T-helper 17 cell (primary cell): ENCODE data around the gene MT1E. TPM values are rescaled to one million over a fixed set of nuclear protein-coding genes. Genes with fewer than 3 reads are reported as not detected.

Experiments used
- ATAC-seq: fragments of 150-1000 bp; cut with Tn5 transposase; 2 replicates; pipeline ENCODE4 v1.10.0; 2021; ENCODE audit warnings: mild to moderate bottlenecking, moderate library complexity
- DNase-seq, 3 donors: peaks; one replicate each; pipeline versions ENCODE4 v3.0.0 to v3.0.0-alpha.2; 2020 to 2021
- H3K9me3 ChIP-seq: one replicate; pipeline ENCODE4 v1.7.0; 2013; ENCODE audit warnings: low read length, mild to moderate bottlenecking; ENCODE audit not compliant: control insufficient read depth, poor library complexity, severe bottlenecking
- H3K27ac Mint-ChIP-seq: one replicate; pipeline ENCODE4 v1.8.0; 2022; ENCODE audit warnings: mild to moderate bottlenecking, moderate library complexity, mixed read lengths
- H3K27me3 Mint-ChIP-seq: one replicate; pipeline ENCODE4 v1.8.0; 2022; ENCODE audit warnings: mixed read lengths
- H3K36me3 Mint-ChIP-seq: one replicate; pipeline ENCODE4 v1.8.0; 2022; ENCODE audit warnings: low read depth, mixed read lengths
- H3K4me1 Mint-ChIP-seq: one replicate; pipeline ENCODE4 v1.8.0; 2022; ENCODE audit warnings: mild to moderate bottlenecking, mixed read lengths
- H3K4me3 Mint-ChIP-seq: one replicate; pipeline ENCODE4 v1.8.0; 2022; ENCODE audit warnings: mild to moderate bottlenecking, moderate library complexity, mixed read lengths
- total RNA-seq, 4 donors: library from RNA in 2 of 4; stranded (reverse) in 2 of 4; gene quantifications; one replicate each; pipeline ENCODE4 v1.2.3 and lab custom pipeline; 2022 to 2026

Gene MT1E
- total RNA-seq, 2 donors from 2014 or later = 1.9 to 8.7 TPM

DNA sequence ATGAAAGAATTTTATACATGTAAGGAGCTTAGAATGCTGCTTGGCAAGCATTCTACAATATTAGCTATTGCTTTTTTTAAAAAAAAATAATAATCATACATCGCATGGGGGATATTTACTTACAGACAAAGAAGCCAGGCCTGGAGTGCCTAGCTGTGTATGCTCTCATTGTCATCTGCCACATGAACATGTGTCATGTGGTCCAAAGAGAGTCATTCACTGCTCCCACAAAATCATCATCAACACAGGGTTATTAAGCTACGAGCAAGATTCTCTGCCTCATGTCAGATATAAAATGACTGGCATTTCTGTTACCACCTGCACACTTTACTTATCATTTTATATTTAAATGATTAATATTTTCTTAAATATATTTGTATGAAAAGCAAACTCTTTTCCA is 1.9 kb upstream of the MT1E start:
- no peaks in the 10 kb centered on the region for H3K9me3 ChIP-seq
- ATAC-seq = no peak
- no peak for DNase-seq
- Mint-ChIP-seq H3K4me3 (no peak overlapping the region), H3K27me3 (peaks cover 13% of the 10 kb centered on the region), H3K36me3 (no peaks in the 10 kb centered on the region), H3K27ac (no peak overlapping the region), H3K4me1 (peaks cover 18% of the 10 kb centered on the region)

DNA sequence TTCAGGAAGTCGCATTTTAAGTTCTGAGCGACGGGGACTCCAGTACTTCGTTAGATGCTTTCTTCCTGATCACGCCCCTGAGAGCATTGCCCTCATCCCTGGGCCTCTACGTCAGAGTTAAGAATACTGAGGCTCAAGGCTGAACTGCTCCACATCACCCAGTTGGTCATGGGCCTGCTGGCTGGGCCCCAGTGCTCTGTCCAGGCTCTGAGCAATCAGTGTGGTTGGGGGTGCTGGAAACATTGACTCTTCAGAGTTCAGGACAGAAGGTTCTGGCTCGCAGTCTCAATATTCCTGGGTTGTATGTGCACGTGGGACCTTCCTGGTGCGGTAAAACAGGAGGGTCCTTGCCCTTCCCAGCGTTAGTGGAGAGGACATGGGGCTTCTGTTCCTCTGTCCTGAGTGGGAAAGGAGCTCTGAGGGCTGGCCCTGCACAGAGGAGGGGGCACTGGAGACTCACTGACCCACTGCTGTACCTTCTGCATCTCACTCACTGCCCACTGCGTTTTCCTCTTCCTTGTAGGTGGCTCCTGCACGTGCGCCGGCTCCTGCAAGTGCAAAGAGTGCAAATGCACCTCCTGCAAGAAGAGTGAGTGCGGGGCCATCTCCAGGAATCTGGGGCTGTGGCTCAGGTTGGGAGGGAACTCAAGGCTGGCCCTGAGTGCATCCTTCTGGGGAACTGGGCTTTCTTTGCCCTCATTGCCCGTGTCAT is 518 bp downstream of the MT1E start:
- peak overlapping the region; percentile 95 for H3K4me3 Mint-ChIP-seq

DNA sequence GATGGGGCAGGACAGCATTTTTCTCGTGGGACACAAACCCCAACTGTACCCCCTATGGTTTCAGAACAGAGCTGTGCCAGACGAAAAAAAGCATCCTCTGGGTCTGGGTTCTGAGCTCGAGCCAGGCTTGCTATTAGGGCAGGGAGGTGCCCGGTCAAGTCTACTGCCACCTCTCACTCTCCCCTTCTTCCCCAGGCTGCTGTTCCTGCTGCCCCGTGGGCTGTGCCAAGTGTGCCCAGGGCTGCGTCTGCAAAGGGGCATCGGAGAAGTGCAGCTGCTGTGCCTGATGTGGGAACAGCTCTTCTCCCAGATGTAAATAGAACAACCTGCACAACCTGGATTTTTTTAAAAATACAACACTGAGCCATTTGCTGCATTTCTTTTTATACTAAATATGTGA is 1.1 kb downstream of the MT1E start:
- Mint-ChIP-seq H3K4me3 (peak overlapping the region; percentile 95), H3K27me3 (peaks cover 26% of the 10 kb centered on the region), H3K36me3 (peaks cover under 1% of the 10 kb centered on the region), H3K4me1 (peaks cover 17% of the 10 kb centered on the region), H3K27ac (no peak overlapping the region)
- no peaks in the 10 kb centered on the region for H3K9me3 ChIP-seq
- DNase-seq = no peak
- ATAC-seq = no peak

More for the DNA sequence above, 518 bp downstream of the MT1E start:
- Mint-ChIP-seq H3K4me1 (peaks cover 18% of the 10 kb centered on the region), H3K27me3 (peaks cover 20% of the 10 kb centered on the region), H3K27ac (no peak overlapping the region), H3K36me3 (no peaks in the 10 kb centered on the region)
- no peaks in the 10 kb centered on the region for H3K9me3 ChIP-seq
- ATAC-seq = peak; percentile 20
- DNase-seq = no peak

DNA sequence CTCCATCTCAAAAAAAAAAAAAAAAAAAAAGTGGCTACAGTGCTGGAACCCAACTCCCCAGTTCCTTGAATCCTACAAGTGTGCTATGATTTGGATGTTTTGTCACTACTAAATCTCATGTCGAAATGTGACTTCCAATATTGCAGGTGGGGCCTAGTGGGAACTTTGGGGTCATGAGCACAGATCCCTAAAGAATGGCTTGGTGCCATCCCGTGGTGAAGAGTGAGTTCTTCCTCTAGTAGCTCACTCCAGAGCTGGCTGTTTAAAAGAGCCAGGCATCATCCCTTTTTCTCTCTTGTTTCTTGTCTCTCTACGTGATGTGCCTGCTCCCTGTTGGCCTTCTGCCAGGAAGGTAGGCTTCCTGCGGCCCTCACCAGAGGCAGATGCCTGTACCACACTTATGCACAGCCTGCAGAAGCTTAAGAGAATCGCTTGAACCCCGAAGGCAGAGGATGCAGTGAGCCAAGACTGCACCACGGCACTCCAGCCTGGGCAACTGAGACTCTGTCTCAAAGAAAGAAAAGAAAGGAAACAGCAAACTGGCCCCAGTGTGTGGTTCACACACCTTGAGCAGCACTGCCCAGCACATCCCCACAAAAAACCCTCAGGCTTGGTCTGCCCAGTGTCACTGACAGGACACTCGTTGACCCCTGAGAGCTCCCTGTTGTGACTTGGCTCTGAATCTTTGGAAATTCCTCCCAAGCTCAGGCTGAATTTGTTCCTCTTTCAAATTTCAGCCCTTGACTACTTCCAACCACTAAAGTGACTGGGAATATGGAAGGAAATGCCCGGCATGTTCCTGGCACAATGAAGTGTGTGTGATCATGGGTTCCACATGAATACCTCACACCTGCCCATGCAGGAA is 3.1 kb downstream of the MT1E start:
- H3K27ac Mint-ChIP-seq = no peak overlapping the region
- no peaks in the 10 kb centered on the region for H3K9me3 ChIP-seq
- DNase-seq (no peak), ATAC-seq (no peak)
- peaks cover 21% of the 10 kb centered on the region for H3K4me1 Mint-ChIP-seq
- peaks cover 3% of the 10 kb centered on the region for H3K36me3 Mint-ChIP-seq
- no peak overlapping the region for H3K4me3 Mint-ChIP-seq
- peaks cover 42% of the 10 kb centered on the region for H3K27me3 Mint-ChIP-seq

DNA sequence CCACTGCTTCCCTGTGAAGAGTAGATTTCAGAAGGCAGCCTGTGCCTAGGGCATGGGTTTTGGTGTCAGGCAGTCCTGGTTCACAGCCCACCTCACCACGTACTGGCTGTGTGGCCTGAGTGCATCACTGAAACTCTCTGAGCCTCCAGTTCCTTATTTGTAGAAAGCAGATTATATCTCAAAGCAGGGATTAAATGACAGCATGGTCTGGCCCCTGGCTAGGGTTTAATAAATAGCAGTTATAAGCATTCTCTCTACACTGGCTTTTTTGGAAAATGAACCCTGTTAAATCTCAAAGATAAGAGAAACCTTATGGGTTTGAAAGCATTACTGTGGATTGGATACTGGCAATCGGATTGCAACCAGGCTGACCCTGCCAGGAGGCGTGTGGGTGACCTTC is 4.0 kb downstream of the MT1E start:
- H3K4me3 Mint-ChIP-seq = no peak overlapping the region
- no peaks in the 10 kb centered on the region for H3K9me3 ChIP-seq
- no peak overlapping the region for H3K27ac Mint-ChIP-seq
- H3K4me1 Mint-ChIP-seq = peaks cover 21% of the 10 kb centered on the region
- peaks cover 3% of the 10 kb centered on the region for H3K36me3 Mint-ChIP-seq
- DNase-seq (no peak), ATAC-seq (no peak)
- H3K27me3 Mint-ChIP-seq = peaks cover 50% of the 10 kb centered on the region

DNA sequence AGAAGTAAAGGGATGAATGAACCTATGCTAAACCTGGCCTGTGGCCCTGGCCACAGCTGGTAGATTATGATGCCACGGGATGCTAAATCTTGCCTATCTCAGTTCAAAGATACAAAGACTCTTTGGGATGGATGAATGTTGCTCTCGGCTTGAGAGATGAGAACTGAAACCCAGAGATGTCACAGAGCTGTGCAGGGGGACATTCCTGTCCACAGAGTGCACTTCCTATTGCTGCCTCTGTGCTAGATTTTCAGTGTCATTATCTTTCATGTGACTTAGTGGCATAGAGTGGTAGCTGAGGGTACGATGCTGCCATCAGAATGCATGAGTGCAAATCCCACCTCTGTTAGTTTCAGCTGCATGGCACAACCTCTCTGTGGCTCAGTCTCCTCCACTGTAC is 4.6 kb downstream of the MT1E start:
- no peaks in the 10 kb centered on the region for H3K9me3 ChIP-seq
- Mint-ChIP-seq H3K27me3 (peaks cover 54% of the 10 kb centered on the region), H3K27ac (no peak overlapping the region), H3K4me1 (peaks cover 21% of the 10 kb centered on the region), H3K4me3 (no peak overlapping the region), H3K36me3 (peaks cover 5% of the 10 kb centered on the region)
- DNase-seq = no peak
- peak; percentile 30 for ATAC-seq

DNA sequence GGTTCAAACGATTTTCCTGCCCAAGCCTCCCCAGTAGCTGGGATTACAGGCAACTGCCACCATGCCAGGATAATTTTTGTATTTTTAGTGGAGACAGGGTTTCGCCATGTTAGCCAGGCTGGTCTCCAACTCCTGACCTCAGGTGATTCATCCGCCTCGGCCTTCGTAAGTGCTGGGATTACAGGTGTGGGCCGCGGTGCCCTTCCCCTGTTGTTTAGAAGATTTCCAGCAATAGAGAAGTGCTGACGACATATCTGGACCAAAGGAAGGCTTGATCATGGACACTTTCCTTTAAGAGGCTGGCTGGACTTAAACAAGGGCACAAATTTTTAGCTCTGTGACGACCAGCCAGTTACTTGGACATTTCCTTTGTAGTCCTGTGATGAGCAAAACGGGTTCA is 5.6 kb downstream of the MT1E start:
- peaks cover 14% of the 10 kb centered on the region for H3K4me1 Mint-ChIP-seq
- H3K9me3 ChIP-seq = no peaks in the 10 kb centered on the region
- H3K4me3 Mint-ChIP-seq = peak overlapping the region; percentile 79
- H3K27ac Mint-ChIP-seq = no peak overlapping the region
- peaks cover 55% of the 10 kb centered on the region for H3K27me3 Mint-ChIP-seq
- DNase-seq (no peak), ATAC-seq (no peak)
- peaks cover 5% of the 10 kb centered on the region for H3K36me3 Mint-ChIP-seq

DNA sequence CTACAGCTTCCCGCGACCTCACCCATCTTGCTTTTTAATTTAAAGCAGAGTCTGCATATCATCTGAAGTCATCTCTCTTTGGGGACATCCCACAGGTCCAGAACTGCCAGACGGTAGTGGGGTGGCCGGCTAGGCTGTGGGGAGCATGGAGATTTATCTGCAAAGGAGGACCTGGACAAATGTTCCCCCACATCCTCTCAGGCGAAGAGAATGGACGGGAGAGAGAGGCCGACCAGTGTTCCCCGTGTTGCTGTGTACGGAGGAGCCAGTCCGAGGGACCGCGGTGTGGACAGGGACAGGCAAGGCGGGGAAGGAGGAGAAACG is 6.2 kb downstream of the MT1E start:
- DNase-seq (no peak), ATAC-seq (no peak)
- H3K4me3 Mint-ChIP-seq = peak overlapping the region; percentile 79
- H3K4me1 Mint-ChIP-seq = peaks cover 15% of the 10 kb centered on the region
- peaks cover 61% of the 10 kb centered on the region for H3K27me3 Mint-ChIP-seq
- H3K36me3 Mint-ChIP-seq = peaks cover 5% of the 10 kb centered on the region
- H3K27ac Mint-ChIP-seq = no peak overlapping the region
- no peaks in the 10 kb centered on the region for H3K9me3 ChIP-seq

DNA sequence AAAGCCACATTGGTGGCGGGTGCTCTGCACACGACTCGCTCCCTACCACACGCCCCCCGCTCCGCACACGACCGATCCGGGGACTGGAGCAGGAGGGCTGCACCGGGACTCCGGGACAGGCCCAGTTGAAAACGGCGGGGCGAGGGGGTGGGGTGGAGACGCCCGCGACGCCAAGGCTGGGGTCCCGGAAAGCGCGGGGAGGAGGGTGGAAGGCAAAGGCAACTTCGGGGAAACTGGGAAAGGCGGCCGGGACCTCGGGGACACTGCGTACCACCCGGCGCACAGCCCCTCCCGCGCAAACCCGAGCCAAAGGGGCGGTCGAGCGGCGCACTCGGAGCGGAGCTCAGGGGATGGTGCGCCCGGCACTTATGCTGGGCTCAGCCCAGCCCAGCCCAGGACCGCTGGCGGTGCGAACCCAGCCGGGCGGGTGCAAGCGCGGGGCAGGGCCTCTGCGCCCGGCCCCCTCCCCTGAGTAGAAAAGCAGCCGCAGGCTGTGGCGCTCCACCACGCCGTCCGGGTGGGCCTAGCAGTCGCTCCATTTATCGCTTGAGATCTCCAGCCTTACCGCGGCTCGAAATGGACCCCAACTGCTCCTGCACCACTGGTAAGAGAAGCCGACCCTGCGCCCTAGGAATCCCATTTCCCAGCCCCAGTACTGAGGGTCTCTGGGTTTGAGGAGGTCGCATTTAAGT is 6.7 kb downstream of the MT1E start, which contains the start of gene MT1M:
MT1M (plus strand) TSS at position 504 of the 692 bp plus-strand sequence; CDS start at position 577, 73 bp downstream.
- peaks cover 5% of the 10 kb centered on the region for H3K36me3 Mint-ChIP-seq
- peaks cover 15% of the 10 kb centered on the region for H3K4me1 Mint-ChIP-seq
- no peak within 1 kb of the TSS for H3K27ac Mint-ChIP-seq
- DNase-seq = no peak
- H3K27me3 Mint-ChIP-seq = peaks cover 66% of the 10 kb centered on the region
- no peaks in the 10 kb centered on the region for H3K9me3 ChIP-seq
- peak; percentile 30 for ATAC-seq
- peak within 1 kb of the TSS; percentile 79 for H3K4me3 Mint-ChIP-seq

DNA sequence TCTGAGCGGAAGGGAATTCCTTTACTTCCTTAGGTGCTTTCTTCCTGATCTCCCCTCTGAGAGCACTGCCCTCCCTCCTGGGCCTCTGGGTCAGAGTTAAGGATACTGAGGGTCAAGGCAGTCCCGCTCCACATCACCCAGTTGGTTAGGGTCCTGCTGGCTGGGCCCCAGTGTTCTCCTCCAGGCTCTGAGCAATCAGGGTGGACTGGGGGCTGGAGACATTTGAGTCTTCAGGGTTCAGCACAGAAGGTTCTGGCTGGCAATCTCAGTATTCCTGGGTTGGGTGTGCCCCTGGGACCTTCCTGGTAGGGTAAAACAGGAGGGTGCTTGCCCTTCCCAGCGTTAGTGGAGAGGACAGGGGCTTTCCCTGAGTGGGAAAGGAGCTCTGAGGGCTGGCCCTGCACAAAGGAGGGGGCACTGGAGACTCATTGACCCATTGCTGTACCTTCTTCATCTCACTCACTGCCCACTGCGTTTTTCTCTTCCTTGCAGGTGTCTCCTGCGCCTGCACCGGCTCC is 7.3 kb downstream of the MT1E start:
- DNase-seq (no peak), ATAC-seq (no peak)
- peaks cover 8% of the 10 kb centered on the region for H3K36me3 Mint-ChIP-seq
- peaks cover 18% of the 10 kb centered on the region for H3K4me1 Mint-ChIP-seq
- peaks cover 72% of the 10 kb centered on the region for H3K27me3 Mint-ChIP-seq
- H3K4me3 Mint-ChIP-seq = peak overlapping the region; percentile 77
- H3K9me3 ChIP-seq = no peaks in the 10 kb centered on the region
- no peak overlapping the region for H3K27ac Mint-ChIP-seq

DNA sequence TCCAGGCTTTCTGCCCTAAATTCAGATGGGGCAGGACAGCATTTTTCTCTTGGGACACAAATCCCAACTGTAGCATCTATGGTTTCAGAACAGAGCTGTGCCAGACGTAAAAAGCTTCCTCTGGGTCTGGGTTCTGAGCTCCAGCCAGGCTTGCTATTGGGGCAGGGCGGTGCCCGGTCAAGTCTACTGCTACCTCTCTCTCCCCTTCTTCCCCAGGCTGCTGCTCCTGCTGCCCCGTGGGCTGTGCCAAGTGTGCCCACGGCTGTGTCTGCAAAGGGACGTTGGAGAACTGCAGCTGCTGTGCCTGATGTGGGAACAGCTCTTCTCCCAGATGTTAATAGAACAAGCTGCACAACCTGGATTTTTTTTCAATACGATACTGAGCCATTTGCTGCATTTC is 8.0 kb downstream of the MT1E start:
- Mint-ChIP-seq H3K27me3 (peaks cover 76% of the 10 kb centered on the region), H3K27ac (no peak overlapping the region), H3K4me1 (peaks cover 21% of the 10 kb centered on the region), H3K4me3 (no peak overlapping the region), H3K36me3 (peaks cover 8% of the 10 kb centered on the region)
- DNase-seq (no peak), ATAC-seq (no peak)
- H3K9me3 ChIP-seq = no peaks in the 10 kb centered on the region

DNA sequence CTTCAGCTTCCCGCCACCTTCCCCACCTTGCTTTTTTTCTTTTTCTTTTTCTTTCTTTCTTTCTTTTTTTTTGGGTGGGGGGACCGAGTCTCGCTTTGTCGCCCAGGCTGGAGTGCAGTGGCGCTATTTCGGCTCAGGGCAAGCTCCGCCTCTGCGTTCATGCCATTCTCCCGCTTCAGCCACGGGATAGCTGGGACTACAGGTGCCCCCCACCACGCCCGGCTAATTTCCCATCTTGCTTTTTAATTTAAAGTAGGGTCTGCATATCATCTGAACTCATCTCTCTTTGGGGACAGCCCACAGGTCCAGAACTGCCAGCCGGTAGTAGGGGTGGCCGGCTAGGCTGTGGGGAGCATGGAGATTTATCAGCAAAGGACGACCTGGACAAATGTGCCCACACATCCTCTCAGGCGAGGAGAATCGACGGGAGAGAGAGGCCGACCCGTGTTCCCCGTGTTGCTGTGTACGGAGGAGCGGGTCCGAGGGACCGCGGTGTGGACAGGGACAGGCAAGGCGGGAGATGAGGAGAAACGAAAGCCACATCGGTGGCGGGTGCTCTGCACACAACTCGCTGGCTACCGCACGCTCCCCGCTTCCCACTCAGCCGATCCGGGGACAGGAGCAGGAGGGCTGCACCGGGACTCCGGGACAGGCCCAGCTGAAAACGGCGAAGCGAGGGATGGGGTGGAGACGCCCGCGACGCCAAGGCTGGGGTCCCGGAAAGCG is 9.3 kb downstream of the MT1E start:
- H3K4me1 Mint-ChIP-seq = peaks cover 23% of the 10 kb centered on the region
- peaks cover 88% of the 10 kb centered on the region for H3K27me3 Mint-ChIP-seq
- DNase-seq = no peak
- H3K9me3 ChIP-seq = no peaks in the 10 kb centered on the region
- peak overlapping the region; percentile 90 for H3K4me3 Mint-ChIP-seq
- peak overlapping the region; percentile 86 for H3K27ac Mint-ChIP-seq
- ATAC-seq = no peak
- H3K36me3 Mint-ChIP-seq = peaks cover 8% of the 10 kb centered on the region
